NCI-H146 treated with DMSO at 0.1 percent for 48 hours (cell line): ENCODE results near the gene UBASH3A.
A peak's percentile ranks its signal among the peaks of the same experiment; 100 is the strongest.

Experiments
- DNase-seq: peaks from one replicate; lab custom pipeline; 2025; ENCODE audit not compliant: unreplicated experiment; lab: John Stamatoyannopoulos, UW

Gene UBASH3A

GRCh38 chr21:42374457-42374856, 29.2 kb upstream of the UBASH3A start:
- no peak for DNase-seq

- DNase-seq, result no peak
Observed at GRCh38 chr21:42374864-42375499, 28.7 kb upstream of the UBASH3A start.

GRCh38 chr21:42375506-42375905, 28.2 kb upstream of the UBASH3A start:
- DNase-seq, result no peak

DNA sequence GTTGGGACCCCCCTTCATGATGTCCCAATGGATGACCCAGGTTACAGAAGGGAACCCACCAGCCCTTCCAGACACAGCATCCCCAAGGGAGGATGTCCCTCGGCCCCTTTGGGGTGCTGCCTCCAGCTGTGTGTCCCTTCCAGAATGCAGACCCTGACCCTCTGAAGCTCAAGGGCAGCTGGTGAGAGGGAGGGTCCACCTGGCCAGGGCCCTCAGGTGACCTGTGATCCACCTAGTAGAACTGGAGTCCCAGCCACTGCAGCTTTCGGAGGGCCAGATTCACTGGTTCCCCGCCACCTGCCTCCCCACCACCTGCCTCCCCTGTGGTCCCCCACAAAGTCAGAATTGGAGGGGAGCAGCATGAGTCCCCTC, 27.8 kb upstream of the UBASH3A start:
- no peak for DNase-seq

DNA sequence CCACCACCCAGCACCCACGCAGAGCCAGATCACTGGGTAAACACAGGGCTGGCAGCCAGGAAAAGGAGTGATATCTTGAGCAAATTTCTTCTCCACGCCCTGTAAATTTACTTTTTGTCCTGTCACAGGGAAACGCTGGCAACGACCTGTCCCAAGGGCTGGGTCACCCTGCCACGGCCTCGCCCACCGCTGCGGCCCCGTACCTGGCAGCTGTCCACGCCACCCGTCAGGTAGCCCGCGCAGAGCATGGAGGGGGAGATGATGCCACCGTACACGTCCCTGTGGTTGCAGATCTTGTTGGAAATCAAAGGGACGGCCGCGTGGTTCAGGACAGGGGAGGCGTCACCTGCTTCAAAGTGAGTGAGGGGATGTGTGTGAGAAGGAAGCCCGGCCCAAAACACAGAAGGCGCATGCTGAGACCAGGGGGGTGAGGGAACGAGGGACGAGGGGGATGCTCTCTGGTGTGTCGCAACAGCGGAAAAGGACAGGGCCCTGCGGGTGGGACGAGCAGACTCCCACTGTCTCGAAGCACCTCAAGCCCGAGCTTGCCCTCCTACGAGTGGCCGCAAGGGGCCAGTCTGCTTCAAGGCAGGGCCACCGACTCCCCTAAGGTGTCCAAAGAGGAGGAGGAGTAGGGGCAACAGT, 27.2 kb upstream of the UBASH3A start:
- no peak for DNase-seq

DNA sequence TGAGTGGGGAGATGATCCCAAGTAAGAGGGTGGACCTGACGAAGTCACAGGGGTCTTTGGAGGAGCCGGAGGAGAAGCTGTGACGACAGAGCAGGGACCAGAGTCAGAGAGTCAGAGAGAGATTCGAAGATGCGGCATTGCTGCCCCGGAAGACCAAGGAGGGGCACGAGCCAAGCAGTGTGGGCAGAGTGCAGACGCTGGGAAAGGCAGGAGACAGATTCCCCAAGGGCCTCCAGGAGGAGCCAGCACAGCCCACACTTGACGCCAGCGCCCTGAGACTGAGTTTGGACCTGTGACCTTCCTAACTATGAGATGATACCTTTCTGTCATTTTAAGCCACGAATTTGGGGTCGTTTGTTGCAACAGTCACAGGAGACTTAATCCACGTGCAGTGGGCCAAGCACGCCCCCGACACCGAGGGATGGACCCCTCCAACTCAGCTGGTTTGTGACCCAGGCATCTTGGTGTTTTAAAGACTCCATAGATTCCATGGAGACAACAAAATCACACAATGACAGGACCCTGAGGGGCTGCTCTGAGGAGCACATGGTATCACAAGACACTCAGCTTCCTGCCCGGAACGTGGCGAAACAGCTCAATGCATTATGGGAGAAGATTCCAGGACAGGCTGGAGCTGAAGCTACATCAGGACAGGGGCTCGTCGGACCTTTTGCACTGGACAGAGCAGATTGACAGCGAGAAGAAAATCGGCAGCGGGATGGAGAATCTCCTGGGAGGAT, 26.3 kb upstream of the UBASH3A start:
- no peak for DNase-seq

DNA sequence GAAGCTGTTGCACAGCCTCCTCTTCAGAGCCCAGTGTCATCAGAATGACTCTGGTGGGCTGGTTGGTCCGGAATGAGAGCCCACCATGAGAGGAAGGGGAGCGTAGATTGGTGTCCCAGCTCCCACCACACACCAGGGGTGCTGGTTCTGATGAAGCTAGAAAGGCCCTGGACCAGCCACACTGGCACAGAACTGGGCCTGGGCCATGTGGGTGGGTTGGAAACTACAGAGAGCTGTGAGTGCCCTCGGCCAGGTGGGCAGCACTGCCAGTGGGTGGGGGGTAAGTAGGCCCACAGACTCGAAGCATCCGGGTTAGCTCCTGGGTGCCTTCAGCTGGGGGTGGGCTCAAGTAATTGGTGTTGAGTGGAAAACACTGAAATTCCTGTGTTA, 25.8 kb upstream of the UBASH3A start:
- no peak for DNase-seq

DNA sequence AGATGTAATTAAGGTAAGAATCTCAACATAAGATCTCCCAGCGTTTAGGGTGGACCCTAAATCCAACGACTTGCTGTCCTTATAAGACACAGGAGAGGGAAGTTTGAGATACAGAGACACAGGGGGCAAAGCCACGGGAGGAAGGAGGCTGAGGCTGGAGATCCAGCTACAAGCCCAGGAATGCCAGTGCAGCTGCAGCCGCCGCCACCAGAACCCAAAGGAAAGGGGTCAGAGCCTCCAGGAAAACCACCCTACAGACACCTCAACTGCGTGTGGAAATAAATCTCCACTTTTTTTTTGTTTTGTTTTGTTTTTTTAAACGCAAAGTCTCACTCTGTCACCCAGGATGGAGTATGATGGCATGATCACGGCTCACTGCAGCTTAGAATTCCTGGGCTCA, 25.3 kb upstream of the UBASH3A start:
- DNase-seq, result no peak

DNA sequence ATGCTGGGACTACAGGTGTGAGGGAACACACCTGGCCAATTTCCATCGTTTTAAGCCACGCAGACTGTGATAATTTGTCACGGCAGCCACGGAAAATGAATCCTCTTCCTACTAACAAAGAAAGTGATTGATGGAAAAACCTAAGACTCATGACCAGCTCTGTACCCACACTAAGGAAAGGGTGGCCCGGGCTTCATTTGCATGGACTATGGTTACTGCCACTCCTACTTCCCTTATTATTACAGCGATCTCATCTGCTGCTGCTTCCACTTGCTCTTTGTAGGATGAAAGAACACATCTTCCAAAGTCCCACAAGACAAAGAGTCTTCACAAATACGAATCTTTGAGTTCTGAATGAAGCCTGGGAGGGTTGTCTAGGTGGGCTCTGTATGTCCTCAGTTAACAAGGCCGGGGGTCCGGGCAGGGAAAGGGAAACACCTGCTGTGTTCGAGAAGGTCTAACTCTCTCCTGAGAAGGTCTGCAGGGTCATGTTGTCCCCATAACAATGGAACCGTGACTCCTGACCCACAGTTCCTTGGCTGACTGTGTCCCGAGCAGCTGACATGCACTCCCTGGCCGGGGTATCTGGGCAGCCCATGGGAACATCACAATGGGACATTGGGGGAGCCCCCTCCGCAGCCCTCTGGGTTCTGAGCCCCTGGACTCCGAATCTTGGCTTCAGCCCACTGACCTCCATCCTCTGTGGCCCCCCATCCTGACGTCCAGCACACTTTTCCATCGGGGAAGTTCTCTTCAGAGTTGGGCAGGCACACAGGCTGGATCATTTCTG, 24.1 kb upstream of the UBASH3A start:
- DNase-seq, result no peak

GRCh38 chr21:42381347-42381984, 22.2 kb upstream of the UBASH3A start:
- DNase-seq, result peak; percentile 54

DNA sequence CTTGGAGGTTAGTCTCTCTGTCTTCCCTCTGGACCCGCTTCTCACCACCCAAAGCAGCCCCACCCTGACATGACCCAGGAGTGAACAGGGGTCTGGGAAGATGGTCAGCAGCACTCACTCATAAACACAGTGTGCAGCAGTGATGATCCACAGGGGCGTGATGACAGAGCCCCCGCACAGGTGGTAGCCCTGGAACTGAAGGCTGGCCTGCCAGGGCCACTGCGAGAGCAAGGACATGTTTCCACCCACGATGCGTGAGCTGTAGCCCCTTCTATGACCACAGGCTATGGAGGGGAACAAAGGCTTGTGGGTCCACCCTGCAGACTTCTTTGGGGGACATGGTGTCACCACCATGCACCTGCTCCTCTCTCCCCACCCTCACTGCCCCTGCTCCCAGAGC, 20.8 kb upstream of the UBASH3A start:
- no peak for DNase-seq

- DNase-seq, result no peak
Observed at GRCh38 chr21:42383331-42383730, 20.4 kb upstream of the UBASH3A start.

- DNase-seq, result peak; percentile 5
Observed at GRCh38 chr21:42384156-42384945, 19.4 kb upstream of the UBASH3A start.

DNA sequence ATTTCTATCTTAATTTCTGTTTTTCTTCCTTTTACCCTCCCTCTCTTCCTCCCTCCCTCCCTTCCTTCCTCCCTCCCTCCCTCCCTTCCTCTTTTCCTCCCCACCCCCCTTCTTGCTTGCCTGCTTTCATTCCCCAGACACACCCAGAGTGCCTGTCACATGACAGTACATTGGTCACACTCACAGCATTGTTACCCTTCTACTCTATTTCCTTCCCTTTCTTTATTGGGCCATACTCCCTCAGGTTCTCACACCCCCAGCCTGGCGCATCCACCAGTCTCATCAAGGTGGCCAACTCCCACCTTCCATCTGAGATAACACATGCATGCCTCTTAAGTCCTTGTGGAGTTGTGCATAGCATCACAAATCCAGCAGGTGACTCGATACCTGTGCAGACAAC, 18.7 kb upstream of the UBASH3A start:
- DNase-seq, result no peak

GRCh38 chr21:42385619-42386018, 18.1 kb upstream of the UBASH3A start:
- DNase-seq, result no peak

DNA sequence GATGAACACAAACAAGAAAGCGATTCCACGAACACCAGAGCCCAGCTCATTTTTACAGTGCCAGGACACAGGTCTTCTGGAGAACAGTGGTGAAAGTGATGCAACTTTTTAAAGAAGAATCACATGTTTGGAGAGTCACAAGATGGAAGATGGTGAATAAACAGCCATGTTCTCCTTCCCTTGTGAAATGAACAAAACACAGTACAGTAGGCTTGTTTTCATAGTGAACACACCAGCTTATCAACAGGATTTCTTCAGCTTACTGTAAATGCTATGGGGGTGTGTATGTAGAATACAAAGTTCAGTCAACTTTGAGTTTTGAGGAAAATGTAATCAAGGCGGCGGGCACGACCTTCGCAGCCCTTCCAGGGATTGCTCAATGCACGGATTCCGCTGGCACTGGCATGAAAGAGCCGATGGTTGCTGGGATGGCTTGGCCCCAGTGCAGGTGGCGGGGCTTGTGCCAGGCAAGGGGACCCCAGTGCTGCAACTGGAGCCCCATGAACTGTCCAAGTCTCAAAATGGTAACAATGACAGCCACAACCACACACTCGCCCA, 17.6 kb upstream of the UBASH3A start:
- no peak for DNase-seq

GRCh38 chr21:42387164-42387563, 16.5 kb upstream of the UBASH3A start:
- DNase-seq, result no peak

- DNase-seq, result no peak
Observed at GRCh38 chr21:42387843-42388340, 15.8 kb upstream of the UBASH3A start.

DNA sequence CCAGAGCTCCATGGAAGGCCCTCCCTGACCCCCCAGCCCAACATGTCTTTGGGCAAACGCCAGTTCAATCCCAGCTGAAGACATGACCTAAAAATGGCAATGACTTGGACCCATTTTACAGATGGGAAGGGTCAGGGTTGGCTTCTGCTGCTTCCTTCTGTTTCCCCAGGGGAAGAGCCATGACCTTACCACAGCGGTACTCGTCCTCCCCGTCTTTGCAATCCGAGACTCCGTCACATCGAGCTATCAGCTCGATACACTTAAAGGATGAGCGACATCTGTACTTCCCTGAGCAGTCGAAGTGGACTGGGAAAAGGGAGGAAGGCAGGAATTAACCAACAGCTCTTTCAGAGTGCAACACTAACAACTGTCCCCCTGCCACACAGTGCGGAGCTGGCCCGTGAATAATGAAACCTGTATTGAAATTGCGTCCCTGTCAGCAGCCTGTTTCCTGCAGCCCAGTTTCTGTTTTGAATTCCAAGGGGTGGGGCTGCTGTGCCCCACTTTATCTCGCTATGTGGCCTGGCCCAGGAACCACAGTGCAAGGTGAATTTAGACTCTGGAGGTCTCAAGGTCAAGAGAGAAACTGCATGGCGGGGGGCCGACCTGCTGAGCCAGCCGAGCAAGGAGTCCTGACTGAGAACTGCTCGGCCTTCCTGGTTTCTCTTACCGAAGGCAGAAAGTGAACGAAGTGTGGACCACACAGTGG, 14.8 kb upstream of the UBASH3A start:
- peak; percentile 59 for DNase-seq
